Gastrocnemius medialis (tissue), 4 donors: ENCODE results near the gene GALNT18. TPM values are rescaled to one million over a fixed set of nuclear protein-coding genes. Genes with fewer than 3 reads are reported as not detected.

Experiments
- ATAC-seq, 2 donors: fragments of 150-250 bp; one replicate each; pipeline ENCODE4 v1.9.1; 2016
- DNase-seq, 2 donors: peaks; one replicate each; pipeline ENCODE4 v3.0.0-alpha.2; 2019
- H3K27ac ChIP-seq, 4 donors: fragments of 200-600 bp; sonication (generic); 1 replicate in 1 of 4; 2 replicates in 3 of 4; pipeline ENCODE4 v1.5.1; 2016 to 2018; ENCODE audit warnings: mild to moderate bottlenecking in 2 of 4, moderate library complexity in 1 of 4
- H3K27me3 ChIP-seq, 3 donors: fragments of 200-600 bp; sonication (generic) in 2 of 3; 1 replicate in 1 of 3; 2 replicates in 2 of 3; pipeline versions ENCODE4 v1.5.1 to v1.6.0; 2016 to 2019; ENCODE audit warnings: mild to moderate bottlenecking in 1 of 3, moderate library complexity in 1 of 3
- H3K36me3 ChIP-seq, 2 donors: fragments of 200-600 bp; sonication (generic) in 1 of 2; one replicate each; pipeline ENCODE4 v1.5.1; 2017 to 2018
- H3K4me1 ChIP-seq, 2 donors: fragments of 200-600 bp; sonication (generic) in 1 of 2; one replicate each; pipeline ENCODE4 v1.5.1; 2016 to 2017; ENCODE audit warnings: mild to moderate bottlenecking in 2 of 2
- H3K4me3 ChIP-seq, 4 donors: fragments of 200-600 bp; sonication (generic) in 3 of 4; 1 replicate in 1 of 4; 2 replicates in 3 of 4; pipeline ENCODE4 v1.5.1; 2016 to 2019; ENCODE audit warnings: mild to moderate bottlenecking in 2 of 4
- H3K9me3 ChIP-seq, 3 donors: fragments of 200-600 bp; sonication (generic) in 2 of 3; 1 replicate in 1 of 3; 2 replicates in 2 of 3; pipeline ENCODE4 v1.5.1; 2016 to 2019
- POLR2A ChIP-seq, 2 donors: fragments of 450-650 bp; IDR thresholded peaks; one replicate each; pipeline ENCODE4 v1.6.1; 2017; ENCODE audit warnings: antibody characterized with exemption in 2 of 2, mild to moderate bottlenecking in 2 of 2, moderate library complexity in 2 of 2
- in situ Hi-C, 4 donors: fragments of 200-750 bp; cut with MboI; loops; one replicate each; pipeline versions ENCODE4 v1.15.0 to v1.8.0; 2017; ENCODE audit warnings: low sequenced_read_pairs in 4 of 4
- intact Hi-C: fragments of 100-400 bp; cut with DNase I; formaldehyde crosslinking; loops from one replicate; pipeline ENCODE4 v1.15.1; 2023; ENCODE audit warnings: low total_unique reads
- total RNA-seq, 4 donors: library from RNA; depleted of rRNA; stranded (reverse); fragments of >200 nt; gene quantifications; one replicate each; pipeline versions ENCODE4 v1.1.0 to v1.2.3, GENCODE V29; 2016
- TF ChIP-seq, protein P1 (sequence below), 5 experiments: fragments of 450-650 bp in 3 of 5; fragments of 200-600 bp in 2 of 5; sonication (generic) in 2 of 5; IDR thresholded peaks in 4 of 5; conservative IDR thresholded peaks in 1 of 5; 1 replicate in 4 of 5; 2 replicates in 1 of 5; pipeline ENCODE4 v1.5.1; 2016 to 2019; ENCODE audit warnings: antibody characterized with exemption in 5 of 5, mild to moderate bottlenecking in 3 of 5, moderate library complexity in 3 of 5

GALNT18 gene
- total RNA-seq, 4 donors from 2014 or later, result 10.5 to 29.2 (median 11.2) TPM

DNA sequence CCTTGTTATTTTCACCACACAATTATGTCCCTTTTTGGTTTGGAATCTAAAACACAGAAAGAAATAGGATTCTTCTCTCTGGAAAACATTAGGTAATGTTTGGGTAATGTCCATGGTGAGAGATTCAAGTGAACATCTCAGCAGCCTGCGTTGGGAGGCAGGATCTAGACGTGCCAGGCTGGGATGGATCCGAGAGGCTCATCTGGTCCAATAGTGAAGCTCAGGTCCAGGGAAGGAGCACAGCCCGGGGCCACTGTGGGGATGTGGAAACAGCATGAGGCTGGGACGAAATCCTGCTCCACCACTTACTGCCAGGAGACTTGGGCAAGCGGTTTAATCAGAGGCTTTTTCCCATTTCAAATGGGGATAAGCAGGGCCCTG lies 378.6 kb downstream of the GALNT18 start:
- TF ChIP-seq POLR2A (IDR thresholded peaks at IDR 0.05), result no peak
- TF ChIP-seq, protein P1, sequence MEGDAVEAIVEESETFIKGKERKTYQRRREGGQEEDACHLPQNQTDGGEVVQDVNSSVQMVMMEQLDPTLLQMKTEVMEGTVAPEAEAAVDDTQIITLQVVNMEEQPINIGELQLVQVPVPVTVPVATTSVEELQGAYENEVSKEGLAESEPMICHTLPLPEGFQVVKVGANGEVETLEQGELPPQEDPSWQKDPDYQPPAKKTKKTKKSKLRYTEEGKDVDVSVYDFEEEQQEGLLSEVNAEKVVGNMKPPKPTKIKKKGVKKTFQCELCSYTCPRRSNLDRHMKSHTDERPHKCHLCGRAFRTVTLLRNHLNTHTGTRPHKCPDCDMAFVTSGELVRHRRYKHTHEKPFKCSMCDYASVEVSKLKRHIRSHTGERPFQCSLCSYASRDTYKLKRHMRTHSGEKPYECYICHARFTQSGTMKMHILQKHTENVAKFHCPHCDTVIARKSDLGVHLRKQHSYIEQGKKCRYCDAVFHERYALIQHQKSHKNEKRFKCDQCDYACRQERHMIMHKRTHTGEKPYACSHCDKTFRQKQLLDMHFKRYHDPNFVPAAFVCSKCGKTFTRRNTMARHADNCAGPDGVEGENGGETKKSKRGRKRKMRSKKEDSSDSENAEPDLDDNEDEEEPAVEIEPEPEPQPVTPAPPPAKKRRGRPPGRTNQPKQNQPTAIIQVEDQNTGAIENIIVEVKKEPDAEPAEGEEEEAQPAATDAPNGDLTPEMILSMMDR (IDR thresholded peaks at IDR 0.05 in 4 of 5, conservative IDR thresholded peaks at IDR 0.05 in 1 of 5), result no peak
- Histone ChIP-seq H3K36me3 (no peaks in the 10 kb centered on the region), H3K4me1 (peaks cover 0 to 26% of the 10 kb centered on the region in 2 donors), H3K4me3 (no peak overlapping the region), H3K27me3 (no peaks in the 10 kb centered on the region), H3K9me3 (no peaks in the 10 kb centered on the region), H3K27ac (peak overlapping the region; percentile 39 to 58 (median 48))
- DNase-seq (peak; percentile 12 to 44), ATAC-seq (peak; percentile 32 to 40)
- intact Hi-C loops (no loop called here), in situ Hi-C loops (no loop called here)

DNA sequence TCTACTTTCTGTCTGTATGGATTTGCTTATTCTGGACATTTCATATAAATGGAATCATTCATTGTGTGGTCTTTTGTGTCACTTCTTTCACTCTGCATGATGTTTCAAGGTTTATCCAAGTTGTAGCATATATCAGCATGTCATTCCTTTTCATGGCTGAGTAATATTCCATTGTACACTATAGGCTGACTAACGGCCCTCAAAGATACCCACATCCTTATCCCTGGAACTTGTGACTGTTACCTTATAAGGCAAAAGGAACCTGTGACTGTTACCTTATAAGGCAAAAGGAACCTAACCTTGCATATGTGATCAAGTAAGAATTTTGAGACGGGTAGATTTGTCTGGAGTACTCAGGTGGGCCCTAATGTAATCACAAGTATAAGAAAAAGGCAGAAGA lies 380.5 kb downstream of the GALNT18 start:
- intact Hi-C loops, result no loop called here
- no peak overlapping the region for H3K4me3 ChIP-seq
- ATAC-seq (no peak), DNase-seq (no peak)
- no peaks in the 10 kb centered on the region for H3K27me3 ChIP-seq
- in situ Hi-C loops, result no loop called here
- H3K9me3 ChIP-seq, result no peaks in the 10 kb centered on the region
- no peak overlapping the region for H3K27ac ChIP-seq
- H3K36me3 ChIP-seq, result no peaks in the 10 kb centered on the region
- peaks cover 0 to 30% of the 10 kb centered on the region in 2 donors for H3K4me1 ChIP-seq
- no peak for TF ChIP-seq POLR2A (IDR thresholded peaks at IDR 0.05)
- TF ChIP-seq, protein P1 (IDR thresholded peaks at IDR 0.05 in 4 of 5, conservative IDR thresholded peaks at IDR 0.05 in 1 of 5), result no peak

DNA sequence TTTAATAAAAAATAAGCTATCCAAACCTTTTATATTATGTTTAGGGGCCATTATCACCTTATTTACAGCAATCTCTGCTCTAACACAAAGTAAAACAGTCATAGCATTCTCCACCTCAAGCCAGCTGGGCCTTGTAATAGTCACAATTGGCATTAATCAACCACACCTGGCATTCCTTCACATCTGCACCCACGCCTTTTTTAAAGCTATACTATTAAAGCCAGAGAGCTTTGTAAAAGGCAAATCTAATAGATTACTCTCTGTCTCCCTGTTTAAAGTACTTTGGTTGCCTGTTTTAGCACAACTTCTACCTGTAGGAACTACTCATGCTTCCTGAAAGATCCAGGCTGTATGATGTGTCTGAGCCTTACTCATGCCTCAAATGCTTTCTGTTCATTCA lies 381.8 kb downstream of the GALNT18 start:
- DNase-seq, result no peak
- Histone ChIP-seq H3K9me3 (no peaks in the 10 kb centered on the region), H3K4me1 (peaks cover 0 to 25% of the 10 kb centered on the region in 2 donors), H3K4me3 (no peak overlapping the region), H3K27ac (no peak overlapping the region), H3K27me3 (no peaks in the 10 kb centered on the region), H3K36me3 (no peaks in the 10 kb centered on the region)
- no peak for TF ChIP-seq POLR2A (IDR thresholded peaks at IDR 0.05)
- TF ChIP-seq, protein P1 (IDR thresholded peaks at IDR 0.05 in 4 of 5, conservative IDR thresholded peaks at IDR 0.05 in 1 of 5), result no peak
- in situ Hi-C loops (no loop called here), intact Hi-C loops (no loop called here)
- no peak for ATAC-seq

DNA sequence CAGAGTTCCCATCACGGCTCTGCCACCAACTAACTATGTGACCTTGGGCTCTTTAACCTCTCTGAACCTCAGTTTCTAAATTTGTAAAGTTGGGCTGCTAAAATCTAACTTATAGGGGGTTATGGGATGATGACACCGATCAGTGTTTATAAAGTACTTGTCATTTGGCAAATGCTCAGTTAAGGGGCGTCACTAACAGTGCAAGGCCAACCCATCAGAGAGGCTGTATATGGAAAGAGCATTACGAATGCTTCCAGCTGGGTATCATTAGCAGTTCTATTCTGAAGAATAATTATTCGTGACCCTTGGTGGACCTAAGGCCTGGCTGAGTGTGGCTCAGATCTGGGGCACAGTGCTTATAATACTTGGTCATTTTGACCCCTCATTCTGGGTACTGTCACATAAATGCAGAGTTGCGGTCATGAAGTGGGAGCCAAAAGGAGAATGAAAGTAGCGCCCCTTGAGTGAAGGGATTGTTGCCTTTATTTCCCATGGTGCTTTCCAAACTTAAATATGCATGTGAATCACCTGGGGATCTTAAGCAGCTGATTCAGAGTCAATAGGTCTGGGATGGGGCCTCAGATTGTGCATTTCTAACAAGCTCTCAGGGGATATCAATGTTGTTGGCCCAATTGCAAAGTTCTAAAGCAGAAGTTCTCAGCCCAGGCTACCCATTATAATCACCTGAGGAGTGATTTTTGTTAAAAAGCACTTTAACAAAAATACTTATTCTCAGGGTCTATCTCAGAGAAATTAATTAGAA lies 384.6 kb downstream of the GALNT18 start:
- Histone ChIP-seq H3K4me1 (peaks cover 0 to 4% of the 10 kb centered on the region in 2 donors), H3K9me3 (no peaks in the 10 kb centered on the region), H3K27me3 (no peaks in the 10 kb centered on the region), H3K36me3 (no peaks in the 10 kb centered on the region), H3K4me3 (no peak overlapping the region), H3K27ac (no peak overlapping the region)
- no peak for TF ChIP-seq POLR2A (IDR thresholded peaks at IDR 0.05)
- TF ChIP-seq, protein P1 (IDR thresholded peaks at IDR 0.05 in 4 of 5, conservative IDR thresholded peaks at IDR 0.05 in 1 of 5), result no peak
- DNase-seq (no peak), ATAC-seq (no peak)
- intact Hi-C loops (no loop called here), in situ Hi-C loops (no loop called here)
